HepG2 (cell line): Measurements from ENCODE around the gene SNX18. TPM values are rescaled to one million over a fixed set of nuclear protein-coding genes. Genes with fewer than 3 reads are reported as not detected.

Source experiments
- BRCA1 ChIP-seq: sonication (generic); formaldehyde crosslinking; IDR thresholded peaks from 2 replicates; pipeline ENCODE4 v1.4.0; 2020; ENCODE audit warnings: missing genetic modification reagents
- ELF4 ChIP-seq: sonication (generic); formaldehyde crosslinking; IDR thresholded peaks from 2 replicates; pipeline ENCODE4 v1.5.0; 2020; ENCODE audit warnings: missing genetic modification reagents, mild to moderate bottlenecking, moderate library complexity, borderline replicate concordance
- NCOR1 ChIP-seq: fragments of 200-600 bp; sonication (generic); IDR thresholded peaks from 2 replicates; pipeline ENCODE4 v1.7.0; 2017; ENCODE audit warnings: antibody characterized with exemption, low read length, borderline replicate concordance
- SKI ChIP-seq: fragments of 450-650 bp; IDR thresholded peaks from one replicate; pipeline ENCODE4 v1.6.1; 2018; ENCODE audit warnings: mild to moderate bottlenecking; ENCODE audit not compliant: partially characterized antibody
- SOX6 ChIP-seq, 2 experiments: fragments of 450-650 bp in 1 of 2; sonication (generic) in 1 of 2; formaldehyde crosslinking in 1 of 2; IDR thresholded peaks; 2 replicates each; pipeline versions ENCODE4 v1.4.0 to v1.6.1; 2017 to 2020; ENCODE audit warnings: antibody characterized with exemption in 1 of 2, mild to moderate bottlenecking in 1 of 2, missing genetic modification reagents in 1 of 2
- SSRP1 ChIP-seq: IDR thresholded peaks from 2 replicates; pipeline ENCODE4 v1.6.1; 2016; ENCODE audit warnings: control low read depth
- TCF7L2 ChIP-seq: IDR thresholded peaks from 2 replicates; pipeline ENCODE4 v1.6.1; 2011; ENCODE audit warnings: mild to moderate bottlenecking, low read depth, low read length, moderate library complexity
- YEATS2 ChIP-seq: sonication (generic); formaldehyde crosslinking; IDR thresholded peaks from 2 replicates; pipeline ENCODE4 v1.4.0; 2020; ENCODE audit warnings: missing genetic modification reagents, borderline replicate concordance
- ZBTB42 ChIP-seq: sonication (generic); formaldehyde crosslinking; IDR thresholded peaks from 2 replicates; pipeline ENCODE4 v1.5.0; 2020; ENCODE audit warnings: mild to moderate bottlenecking, missing genetic modification reagents
- ZMYM2 ChIP-seq: sonication (generic); formaldehyde crosslinking; IDR thresholded peaks from 2 replicates; pipeline ENCODE4 v1.8.0; 2022; ENCODE audit warnings: mild to moderate bottlenecking, missing genetic modification reagents
- ZMYM4 ChIP-seq: sonication (generic); formaldehyde crosslinking; IDR thresholded peaks from 2 replicates; pipeline ENCODE4 v1.8.1; 2023; ENCODE audit warnings: mild to moderate bottlenecking, missing genetic modification reagents
- ZNF230 ChIP-seq: sonication (generic); formaldehyde crosslinking; IDR thresholded peaks from 2 replicates; pipeline ENCODE4 v1.4.0; 2020; ENCODE audit warnings: mild to moderate bottlenecking, missing genetic modification reagents
- ZNF446 ChIP-seq: sonication (generic); formaldehyde crosslinking; IDR thresholded peaks from 2 replicates; pipeline ENCODE4 v1.5.0; 2020; ENCODE audit warnings: mild to moderate bottlenecking, missing genetic modification reagents
- ZNF747 ChIP-seq: sonication (generic); formaldehyde crosslinking; IDR thresholded peaks from 2 replicates; pipeline ENCODE4 v1.8.1; 2023; ENCODE audit warnings: missing genetic modification reagents, mild to moderate bottlenecking, borderline replicate concordance
- polyA plus RNA-seq, 8 experiments: library from polyadenylated mRNA; depleted of rRNA in 3 of 8; stranded (reverse) in 7 of 8; unstranded in 1 of 8; fragments of >200 nt; fragmentation: Illumina TruSeq in 4 of 8; extraction: Trizol in 4 of 8; gene quantifications; 2 replicates each; pipeline versions ENCODE4 v1.2.1 to v1.2.3, GENCODE V29; 2011 to 2016; ENCODE audit warnings: low read depth in 4 of 8, missing spikeins in 1 of 8, mixed read lengths in 1 of 8; ENCODE audit not compliant: insufficient read depth in 1 of 8
- total RNA-seq, 5 experiments: library from RNA; depleted of rRNA; stranded (reverse); fragments of >200 nt; fragmentation: Illumina TruSeq; extraction: Trizol; gene quantifications; 2 replicates each; pipeline ENCODE4 v1.2.3, GENCODE V29; 2016; ENCODE audit warnings: low read depth in 1 of 5
- TF ChIP-seq, protein P1 (sequence below): sonication (generic); formaldehyde crosslinking; IDR thresholded peaks from 2 replicates; pipeline ENCODE4 v1.4.0; 2020; ENCODE audit warnings: missing genetic modification reagents
- TF ChIP-seq, protein P2 (sequence below): sonication (generic); formaldehyde crosslinking; IDR thresholded peaks from 2 replicates; pipeline ENCODE4 v1.5.0; 2020; ENCODE audit warnings: missing genetic modification reagents, mild to moderate bottlenecking, borderline replicate concordance
- TF ChIP-seq, protein P3 (sequence below), 2 experiments: sonication (generic) in 1 of 2; formaldehyde crosslinking in 1 of 2; IDR thresholded peaks; 2 replicates each; pipeline versions ENCODE4 v1.4.0 to v1.6.1; 2016 to 2020; ENCODE audit warnings: borderline replicate concordance in 1 of 2, low read depth in 1 of 2, mild to moderate bottlenecking in 1 of 2, missing genetic modification reagents in 1 of 2
- TF ChIP-seq, protein P4 (sequence below): sonication (generic); formaldehyde crosslinking; IDR thresholded peaks from 2 replicates; pipeline ENCODE4 v1.9.0; 2022; ENCODE audit warnings: missing genetic modification reagents, mild to moderate bottlenecking, borderline replicate concordance
- TF ChIP-seq, protein P5 (sequence below): sonication (generic); formaldehyde crosslinking; IDR thresholded peaks from 2 replicates; pipeline ENCODE4 v1.5.1; 2020; ENCODE audit warnings: mild to moderate bottlenecking, missing genetic modification reagents, borderline replicate concordance

Gene SNX18
- total and polyA plus RNA-seq, 2 of the 13 experiments (the other 11 are each of a cell fraction or from before 2014, with no cell fraction given), result 2.3 to 6.2 TPM

DNA sequence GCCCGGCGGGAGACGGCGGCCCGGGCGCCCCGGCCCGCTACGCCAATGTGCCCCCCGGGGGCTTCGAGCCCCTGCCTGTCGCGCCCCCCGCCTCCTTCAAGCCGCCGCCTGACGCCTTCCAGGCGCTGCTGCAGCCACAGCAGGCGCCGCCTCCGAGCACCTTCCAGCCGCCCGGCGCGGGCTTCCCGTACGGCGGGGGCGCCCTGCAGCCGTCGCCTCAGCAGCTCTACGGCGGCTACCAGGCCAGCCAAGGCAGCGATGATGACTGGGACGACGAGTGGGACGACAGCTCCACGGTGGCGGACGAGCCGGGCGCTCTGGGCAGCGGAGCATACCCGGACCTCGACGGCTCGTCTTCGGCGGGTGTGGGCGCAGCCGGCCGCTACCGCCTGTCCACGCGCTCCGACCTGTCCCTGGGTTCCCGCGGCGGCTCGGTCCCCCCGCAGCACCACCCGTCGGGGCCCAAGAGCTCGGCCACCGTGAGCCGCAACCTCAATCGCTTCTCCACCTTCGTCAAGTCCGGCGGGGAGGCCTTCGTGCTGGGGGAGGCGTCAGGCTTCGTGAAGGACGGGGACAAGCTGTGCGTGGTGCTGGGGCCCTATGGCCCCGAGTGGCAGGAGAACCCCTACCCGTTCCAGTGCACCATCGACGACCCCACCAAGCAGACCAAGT is 723 bp downstream of the SNX18 start (continued):
- TF ChIP-seq, protein P1, sequence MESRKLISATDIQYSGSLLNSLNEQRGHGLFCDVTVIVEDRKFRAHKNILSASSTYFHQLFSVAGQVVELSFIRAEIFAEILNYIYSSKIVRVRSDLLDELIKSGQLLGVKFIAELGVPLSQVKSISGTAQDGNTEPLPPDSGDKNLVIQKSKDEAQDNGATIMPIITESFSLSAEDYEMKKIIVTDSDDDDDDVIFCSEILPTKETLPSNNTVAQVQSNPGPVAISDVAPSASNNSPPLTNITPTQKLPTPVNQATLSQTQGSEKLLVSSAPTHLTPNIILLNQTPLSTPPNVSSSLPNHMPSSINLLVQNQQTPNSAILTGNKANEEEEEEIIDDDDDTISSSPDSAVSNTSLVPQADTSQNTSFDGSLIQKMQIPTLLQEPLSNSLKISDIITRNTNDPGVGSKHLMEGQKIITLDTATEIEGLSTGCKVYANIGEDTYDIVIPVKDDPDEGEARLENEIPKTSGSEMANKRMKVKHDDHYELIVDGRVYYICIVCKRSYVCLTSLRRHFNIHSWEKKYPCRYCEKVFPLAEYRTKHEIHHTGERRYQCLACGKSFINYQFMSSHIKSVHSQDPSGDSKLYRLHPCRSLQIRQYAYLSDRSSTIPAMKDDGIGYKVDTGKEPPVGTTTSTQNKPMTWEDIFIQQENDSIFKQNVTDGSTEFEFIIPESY (CRISPR knock-in tag), result peak; percentile 92
- TF ChIP-seq SOX6 (IDR thresholded peaks at IDR 0.05), result no peak
- no peak for TF ChIP-seq SOX6 (CRISPR knock-in tag; IDR thresholded peaks at IDR 0.05)
- TF ChIP-seq, protein P2, sequence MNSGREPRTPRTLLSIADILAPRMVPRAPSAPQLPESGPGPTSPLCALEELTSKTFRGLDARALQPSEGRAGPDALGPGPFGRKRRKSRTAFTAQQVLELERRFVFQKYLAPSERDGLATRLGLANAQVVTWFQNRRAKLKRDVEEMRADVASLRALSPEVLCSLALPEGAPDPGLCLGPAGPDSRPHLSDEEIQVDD (CRISPR knock-in tag), result no peak
- no peak for TF ChIP-seq ZNF230 (CRISPR knock-in tag)
- no peak for TF ChIP-seq ELF4 (CRISPR knock-in tag)
- no peak for TF ChIP-seq YEATS2 (CRISPR knock-in tag)
- no peak for TF ChIP-seq ZMYM2
- TF ChIP-seq, protein P3, sequence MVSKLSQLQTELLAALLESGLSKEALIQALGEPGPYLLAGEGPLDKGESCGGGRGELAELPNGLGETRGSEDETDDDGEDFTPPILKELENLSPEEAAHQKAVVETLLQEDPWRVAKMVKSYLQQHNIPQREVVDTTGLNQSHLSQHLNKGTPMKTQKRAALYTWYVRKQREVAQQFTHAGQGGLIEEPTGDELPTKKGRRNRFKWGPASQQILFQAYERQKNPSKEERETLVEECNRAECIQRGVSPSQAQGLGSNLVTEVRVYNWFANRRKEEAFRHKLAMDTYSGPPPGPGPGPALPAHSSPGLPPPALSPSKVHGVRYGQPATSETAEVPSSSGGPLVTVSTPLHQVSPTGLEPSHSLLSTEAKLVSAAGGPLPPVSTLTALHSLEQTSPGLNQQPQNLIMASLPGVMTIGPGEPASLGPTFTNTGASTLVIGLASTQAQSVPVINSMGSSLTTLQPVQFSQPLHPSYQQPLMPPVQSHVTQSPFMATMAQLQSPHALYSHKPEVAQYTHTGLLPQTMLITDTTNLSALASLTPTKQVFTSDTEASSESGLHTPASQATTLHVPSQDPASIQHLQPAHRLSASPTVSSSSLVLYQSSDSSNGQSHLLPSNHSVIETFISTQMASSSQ (IDR thresholded peaks at IDR 0.05; ENCODE audit: low read depth), result no peak
- TF ChIP-seq, protein P3 (CRISPR knock-in tag; IDR thresholded peaks at IDR 0.05; ENCODE audit: borderline replicate concordance), result no peak
- no peak for TF ChIP-seq BRCA1 (CRISPR knock-in tag)
- TF ChIP-seq NCOR1, result no peak
- TF ChIP-seq TCF7L2, result no peak
- TF ChIP-seq ZMYM4 (CRISPR knock-in tag), result peak; percentile 39; the same call in 1 of the 2 replicates
- TF ChIP-seq ZNF747 (CRISPR knock-in tag), result no peak
- peak; percentile 27 for TF ChIP-seq SKI
- TF ChIP-seq, protein P4, sequence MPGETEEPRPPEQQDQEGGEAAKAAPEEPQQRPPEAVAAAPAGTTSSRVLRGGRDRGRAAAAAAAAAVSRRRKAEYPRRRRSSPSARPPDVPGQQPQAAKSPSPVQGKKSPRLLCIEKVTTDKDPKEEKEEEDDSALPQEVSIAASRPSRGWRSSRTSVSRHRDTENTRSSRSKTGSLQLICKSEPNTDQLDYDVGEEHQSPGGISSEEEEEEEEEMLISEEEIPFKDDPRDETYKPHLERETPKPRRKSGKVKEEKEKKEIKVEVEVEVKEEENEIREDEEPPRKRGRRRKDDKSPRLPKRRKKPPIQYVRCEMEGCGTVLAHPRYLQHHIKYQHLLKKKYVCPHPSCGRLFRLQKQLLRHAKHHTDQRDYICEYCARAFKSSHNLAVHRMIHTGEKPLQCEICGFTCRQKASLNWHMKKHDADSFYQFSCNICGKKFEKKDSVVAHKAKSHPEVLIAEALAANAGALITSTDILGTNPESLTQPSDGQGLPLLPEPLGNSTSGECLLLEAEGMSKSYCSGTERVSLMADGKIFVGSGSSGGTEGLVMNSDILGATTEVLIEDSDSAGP (CRISPR knock-in tag), result peak; percentile 59
- no peak for TF ChIP-seq ZBTB42 (CRISPR knock-in tag)
- 0 out of 2 replicates have a peak, but pooled peaks have one; percentile 17 for TF ChIP-seq ZNF446
- no peak for TF ChIP-seq SSRP1 (CRISPR knock-in tag)
- TF ChIP-seq, protein P5, sequence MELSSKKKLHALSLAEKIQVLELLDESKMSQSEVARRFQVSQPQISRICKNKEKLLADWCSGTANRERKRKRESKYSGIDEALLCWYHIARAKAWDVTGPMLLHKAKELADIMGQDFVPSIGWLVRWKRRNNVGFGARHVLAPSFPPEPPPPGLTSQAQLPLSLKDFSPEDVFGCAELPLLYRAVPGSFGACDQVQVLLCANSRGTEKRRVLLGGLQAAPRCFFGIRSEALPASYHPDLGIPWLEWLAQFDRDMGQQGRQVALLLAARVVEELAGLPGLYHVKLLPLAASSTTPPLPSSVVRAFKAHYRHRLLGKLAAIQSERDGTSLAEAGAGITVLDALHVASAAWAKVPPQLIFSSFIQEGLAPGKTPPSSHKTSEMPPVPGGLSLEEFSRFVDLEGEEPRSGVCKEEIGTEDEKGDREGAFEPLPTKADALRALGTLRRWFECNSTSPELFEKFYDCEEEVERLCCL, result no peak
